Measurements from ENCODE around the gene UBE2F.

Gene UBE2F

GRCh38 chr2:237971661-237972060 is 4.8 kb downstream of the UBE2F start:
- no peak for TF ChIP-seq CTCF (IDR thresholded peaks at IDR 0.05; ENCODE audit: extremely low read depth, missing control alignments)
- no peak for DNase-seq (ENCODE audit: low spot score)

GRCh38 chr2:237972211-237972610 is 5.4 kb downstream of the UBE2F start:
- no peak for DNase-seq (ENCODE audit: low spot score)
- TF ChIP-seq CTCF (IDR thresholded peaks at IDR 0.05; ENCODE audit: extremely low read depth, missing control alignments): no peak

GRCh38 chr2:237972936-237973335 is 6.1 kb downstream of the UBE2F start:
- no peak for TF ChIP-seq CTCF (IDR thresholded peaks at IDR 0.05; ENCODE audit: extremely low read depth, missing control alignments)
- DNase-seq (ENCODE audit: low spot score): no peak

- no peak for DNase-seq (ENCODE audit: low spot score)
- TF ChIP-seq CTCF (IDR thresholded peaks at IDR 0.05; ENCODE audit: extremely low read depth, missing control alignments): no peak
Observed at GRCh38 chr2:237977380-237977779, 10.6 kb downstream of the UBE2F start.

GRCh38 chr2:237978058-237978712 is 11.4 kb downstream of the UBE2F start:
- no peak for TF ChIP-seq CTCF (IDR thresholded peaks at IDR 0.05; ENCODE audit: extremely low read depth, missing control alignments)

GRCh38 chr2:237979331-237979730 is 12.5 kb downstream of the UBE2F start:
- DNase-seq (ENCODE audit: low spot score): no peak
- no peak for TF ChIP-seq CTCF (IDR thresholded peaks at IDR 0.05; ENCODE audit: extremely low read depth, missing control alignments)

More at GRCh38 chr2:237978058-237978712, 11.4 kb downstream of the UBE2F start:
- DNase-seq (ENCODE audit: low spot score): no peak

GRCh38 chr2:237980087-237980486 is 13.3 kb downstream of the UBE2F start:
- DNase-seq (ENCODE audit: low spot score): no peak
- TF ChIP-seq CTCF (IDR thresholded peaks at IDR 0.05; ENCODE audit: extremely low read depth, missing control alignments): no peak

Data from GM20000 (cell line).